ENCODE results near the gene KLC1. TPM values are rescaled to one million over a fixed set of nuclear protein-coding genes. Genes with fewer than 3 reads are reported as not detected.

Gene KLC1
- total and polyA plus RNA-seq, 2 donors (not counting 1 experiment from before 2014, with no cell fraction given), result 102 to 243 TPM

- CTCF ChIA-PET, result interaction anchor here (0.6 to 1.4 kb wide), 5 partner anchors 70 to 119 kb away, joined by 3 to 5 read pairs (median 3); no protein-coding TSS in a partner anchor
- WGBS (ENCODE audit: insufficient coverage), result 87% methylated on average over 10 of the region's 16 CpGs
- H4K20me1 ChIP-seq (ENCODE audit: control insufficient read depth, insufficient read depth, low read length, poor library complexity, severe bottlenecking), result no peaks in the 10 kb centered on the region
Measured at GRCh38 chr14:103676881-103677675, 48.1 kb downstream of the KLC1 start.

More at GRCh38 chr14:103676881-103677675, 48.1 kb downstream of the KLC1 start:
- no peaks in the 10 kb centered on the region for H3K9me3 Mint-ChIP-seq (ENCODE audit: insufficient read depth)
- H3K36me3 ChIP-seq (replicated peaks in 1 of 2; ENCODE audit: control extremely low read depth in 1 of 2, control insufficient read depth in 1 of 2, extremely low read depth in 1 of 2, insufficient read depth in 2 of 2, low read length in 1 of 2), result peaks cover 33 to 79% of the 10 kb centered on the region in 2 experiments
- ATAC-seq (ENCODE audit: low read depth) (no peak), DNase-seq (no peak)
- no peak for TF ChIP-seq CTCF (IDR thresholded peaks at IDR 0.05)
- TF ChIP-seq EZH2 (IDR thresholded peaks at IDR 0.05; ENCODE audit: borderline replicate concordance, insufficient read depth, low read depth, low read length, poor library complexity, severe bottlenecking), result no peak
- H3K27ac Mint-ChIP-seq, result no peak overlapping the region
- no peak overlapping the region for H3K4me3 ChIP-seq (ENCODE audit: control extremely low read depth in 1 of 5, extremely low read depth in 1 of 5, insufficient read depth in 1 of 5, low read depth in 2 of 5, low read length in 4 of 5)
- peaks cover 8 to 11% of the 10 kb centered on the region in 2 donors for H3K4me1 ChIP-seq (ENCODE audit: control insufficient read depth in 2 of 2, insufficient read depth in 2 of 2, low read length in 2 of 2)
- H3K27ac ChIP-seq (ENCODE audit: low read length in 2 of 2), result no peak overlapping the region
- intact Hi-C loops (cut with micrococcal nuclease), result no loop called here
- H3K4me2 ChIP-seq (replicated peaks; ENCODE audit: low read depth, low read length, poor library complexity, severe bottlenecking), result no peak overlapping the region
- no peak overlapping the region for H2AFZ ChIP-seq (ENCODE audit: insufficient read depth, low read depth, low read length, poor library complexity, severe bottlenecking)
- H3K27me3 ChIP-seq (replicated peaks in 1 of 4; ENCODE audit: control extremely low read depth in 1 of 4, control insufficient read depth in 3 of 4, insufficient read depth in 4 of 4, low read length in 3 of 4), result no peaks in the 10 kb centered on the region
- no peak overlapping the region for H3K4me3 Mint-ChIP-seq
- POLR2A ChIA-PET, result interaction anchor here (0.5 to 0.6 kb wide), 2 partner anchors 46 to 84 kb away, joined by 3 read pairs; no protein-coding TSS in a partner anchor
- H3K9me3 ChIP-seq (ENCODE audit: control extremely low read depth in 1 of 3, control insufficient read depth in 2 of 3, insufficient read depth in 1 of 3, low read length in 2 of 3), result no peaks in the 10 kb centered on the region
- no peaks in the 10 kb centered on the region for H3K27me3 Mint-ChIP-seq
- no peak overlapping the region for H3K9ac ChIP-seq (ENCODE audit: low read length)
- H3K4me1 Mint-ChIP-seq, result peaks cover 14% of the 10 kb centered on the region
- H3K79me2 ChIP-seq (ENCODE audit: control insufficient read depth, insufficient read depth, low read length), result peaks cover 12% of the 10 kb centered on the region

Measured in B cell (primary cell).